ENCODE data around the gene TEX14. TPM values are rescaled to one million over a fixed set of nuclear protein-coding genes. Genes with fewer than 3 reads are reported as not detected.

Gene TEX14
- total and polyA plus RNA-seq, 2 donors (not counting 1 experiment from before 2014, with no cell fraction given): under 0.01 to 0.03 TPM

- Histone ChIP-seq H3K36me3 (ENCODE audit: control insufficient read depth, insufficient read depth, low read length) (no peaks in the 10 kb centered on the region), H3K4me3 (replicated peaks in 1 of 4; ENCODE audit: control extremely low read depth in 1 of 4, insufficient read depth in 1 of 4, low read depth in 3 of 4, low read length in 4 of 4) (no peak overlapping the region), H3K27ac (ENCODE audit: insufficient read depth, low read length) (no peak overlapping the region), H4K20me1 (ENCODE audit: control insufficient read depth, extremely low read depth, insufficient read depth, low read length) (no peaks in the 10 kb centered on the region), H3K4me1 (ENCODE audit: control insufficient read depth, extremely low read depth, insufficient read depth, low read length) (no peaks in the 10 kb centered on the region), H3K9ac (ENCODE audit: insufficient read depth, low read length) (no peak overlapping the region), H3K4me2 (ENCODE audit: extremely low read depth, insufficient read depth, low read length) (no peak overlapping the region), H3K9me3 (ENCODE audit: control insufficient read depth, insufficient read depth, low read depth, low read length) (no peaks in the 10 kb centered on the region), H3K79me2 (ENCODE audit: control insufficient read depth, insufficient read depth, low read length) (no peaks in the 10 kb centered on the region), H2AFZ (ENCODE audit: low read length) (no peak overlapping the region), H3K27me3 (ENCODE audit: control insufficient read depth, insufficient read depth, low read length) (no peaks in the 10 kb centered on the region)
- TF ChIP-seq, protein P1, sequence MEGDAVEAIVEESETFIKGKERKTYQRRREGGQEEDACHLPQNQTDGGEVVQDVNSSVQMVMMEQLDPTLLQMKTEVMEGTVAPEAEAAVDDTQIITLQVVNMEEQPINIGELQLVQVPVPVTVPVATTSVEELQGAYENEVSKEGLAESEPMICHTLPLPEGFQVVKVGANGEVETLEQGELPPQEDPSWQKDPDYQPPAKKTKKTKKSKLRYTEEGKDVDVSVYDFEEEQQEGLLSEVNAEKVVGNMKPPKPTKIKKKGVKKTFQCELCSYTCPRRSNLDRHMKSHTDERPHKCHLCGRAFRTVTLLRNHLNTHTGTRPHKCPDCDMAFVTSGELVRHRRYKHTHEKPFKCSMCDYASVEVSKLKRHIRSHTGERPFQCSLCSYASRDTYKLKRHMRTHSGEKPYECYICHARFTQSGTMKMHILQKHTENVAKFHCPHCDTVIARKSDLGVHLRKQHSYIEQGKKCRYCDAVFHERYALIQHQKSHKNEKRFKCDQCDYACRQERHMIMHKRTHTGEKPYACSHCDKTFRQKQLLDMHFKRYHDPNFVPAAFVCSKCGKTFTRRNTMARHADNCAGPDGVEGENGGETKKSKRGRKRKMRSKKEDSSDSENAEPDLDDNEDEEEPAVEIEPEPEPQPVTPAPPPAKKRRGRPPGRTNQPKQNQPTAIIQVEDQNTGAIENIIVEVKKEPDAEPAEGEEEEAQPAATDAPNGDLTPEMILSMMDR (conservative IDR thresholded peaks at IDR 0.05 in 1 of 2, IDR thresholded peaks at IDR 0.05 in 1 of 2; ENCODE audit: low read depth in 1 of 2, low read length in 2 of 2): no peak
- no peak for TF ChIP-seq EZH2 (IDR thresholded peaks at IDR 0.05; ENCODE audit: low read length, missing control alignments)
- DNase-seq (ENCODE audit: low read depth in 2 of 2): no peak
These were observed 98.7 kb downstream of the TEX14 start for GRCh38 chr17:58593123-58593522.

DNA sequence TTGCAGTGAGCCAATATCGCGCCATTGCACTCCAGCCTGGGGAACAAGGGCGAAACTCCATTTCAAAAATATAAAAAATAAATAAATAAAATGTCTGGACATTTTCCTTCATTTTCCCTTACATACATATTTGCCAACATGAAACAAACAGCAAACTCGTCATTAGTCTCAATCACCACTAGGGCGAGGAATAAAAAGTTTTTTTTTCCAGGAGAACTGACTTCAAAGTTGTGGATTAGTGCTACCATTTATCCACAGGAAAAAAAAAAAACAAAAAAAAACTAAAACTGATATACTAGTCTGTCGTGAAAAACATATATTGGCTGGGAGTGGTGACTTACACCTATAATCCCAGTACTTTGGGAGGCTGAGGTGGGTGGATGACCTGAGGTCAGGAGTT, 100.4 kb downstream of the TEX14 start:
- Histone ChIP-seq H3K79me2 (ENCODE audit: control insufficient read depth, insufficient read depth, low read length) (no peaks in the 10 kb centered on the region), H3K4me3 (replicated peaks in 1 of 4; ENCODE audit: control extremely low read depth in 1 of 4, insufficient read depth in 1 of 4, low read depth in 3 of 4, low read length in 4 of 4) (no peak overlapping the region), H3K9ac (ENCODE audit: insufficient read depth, low read length) (no peak overlapping the region), H3K36me3 (ENCODE audit: control insufficient read depth, insufficient read depth, low read length) (no peaks in the 10 kb centered on the region), H4K20me1 (ENCODE audit: control insufficient read depth, extremely low read depth, insufficient read depth, low read length) (no peaks in the 10 kb centered on the region), H3K4me2 (ENCODE audit: extremely low read depth, insufficient read depth, low read length) (no peak overlapping the region), H2AFZ (ENCODE audit: low read length) (no peak overlapping the region), H3K4me1 (ENCODE audit: control insufficient read depth, extremely low read depth, insufficient read depth, low read length) (no peaks in the 10 kb centered on the region), H3K27me3 (ENCODE audit: control insufficient read depth, insufficient read depth, low read length) (no peaks in the 10 kb centered on the region), H3K9me3 (ENCODE audit: control insufficient read depth, insufficient read depth, low read depth, low read length) (no peaks in the 10 kb centered on the region), H3K27ac (ENCODE audit: insufficient read depth, low read length) (no peak overlapping the region)
- TF ChIP-seq EZH2 (IDR thresholded peaks at IDR 0.05; ENCODE audit: low read length, missing control alignments): no peak
- TF ChIP-seq, protein P1 (conservative IDR thresholded peaks at IDR 0.05 in 1 of 2, IDR thresholded peaks at IDR 0.05 in 1 of 2; ENCODE audit: low read depth in 1 of 2, low read length in 2 of 2): peak in 1 of 2 donors; percentile 15
- no peak for DNase-seq (ENCODE audit: low read depth in 2 of 2)

DNA sequence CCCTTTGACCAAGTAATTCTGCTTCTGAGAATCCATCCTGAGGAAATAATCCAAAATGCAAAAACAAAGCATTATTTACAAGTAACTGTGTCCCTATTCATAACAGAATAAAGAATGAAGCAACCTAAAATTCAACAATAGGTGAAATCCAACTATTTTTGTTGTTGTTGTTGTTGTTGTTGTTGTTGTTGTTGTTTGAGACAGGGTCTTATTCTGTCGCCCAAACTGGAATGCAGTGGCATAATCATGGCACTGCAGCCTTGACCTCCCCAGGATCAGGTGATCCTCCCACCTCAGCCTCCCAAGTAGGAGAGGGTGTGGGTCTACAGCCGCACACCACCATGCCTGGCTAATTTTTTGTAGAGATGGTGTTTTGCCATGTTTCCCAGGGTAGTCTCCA, 101.5 kb downstream of the TEX14 start:
- Histone ChIP-seq H3K4me3 (replicated peaks in 1 of 4; ENCODE audit: control extremely low read depth in 1 of 4, insufficient read depth in 1 of 4, low read depth in 3 of 4, low read length in 4 of 4) (no peak overlapping the region), H3K9ac (ENCODE audit: insufficient read depth, low read length) (no peak overlapping the region), H3K36me3 (ENCODE audit: control insufficient read depth, insufficient read depth, low read length) (no peaks in the 10 kb centered on the region), H4K20me1 (ENCODE audit: control insufficient read depth, extremely low read depth, insufficient read depth, low read length) (no peaks in the 10 kb centered on the region), H2AFZ (ENCODE audit: low read length) (no peak overlapping the region), H3K9me3 (ENCODE audit: control insufficient read depth, insufficient read depth, low read depth, low read length) (no peaks in the 10 kb centered on the region), H3K27me3 (ENCODE audit: control insufficient read depth, insufficient read depth, low read length) (no peaks in the 10 kb centered on the region), H3K27ac (ENCODE audit: insufficient read depth, low read length) (no peak overlapping the region), H3K79me2 (ENCODE audit: control insufficient read depth, insufficient read depth, low read length) (no peaks in the 10 kb centered on the region), H3K4me2 (ENCODE audit: extremely low read depth, insufficient read depth, low read length) (no peak overlapping the region), H3K4me1 (ENCODE audit: control insufficient read depth, extremely low read depth, insufficient read depth, low read length) (no peaks in the 10 kb centered on the region)
- DNase-seq (ENCODE audit: low read depth in 2 of 2): no peak
- TF ChIP-seq EZH2 (IDR thresholded peaks at IDR 0.05; ENCODE audit: low read length, missing control alignments): no peak
- TF ChIP-seq, protein P1 (conservative IDR thresholded peaks at IDR 0.05 in 1 of 2, IDR thresholded peaks at IDR 0.05 in 1 of 2; ENCODE audit: low read depth in 1 of 2, low read length in 2 of 2): no peak

All from fibroblast of lung (primary cell).